Activated T-helper 17 cell treated with anti-CD3 and anti-CD28 coated beads, Interleukin-2, amount 50 U/mL, for 72 hours (primary cell): ENCODE results near the gene PEX11A. TPM values are rescaled to one million over a fixed set of nuclear protein-coding genes. Genes with fewer than 3 reads are reported as not detected.

Source experiments
- ATAC-seq: fragments of 150-1000 bp; cut with Tn5 transposase; replicated peaks from 2 replicates; pipeline ENCODE4 v1.10.0; 2021; ENCODE audit warnings: mild to moderate bottlenecking, moderate library complexity
- H3K27ac Mint-ChIP-seq: one replicate; pipeline ENCODE4 v1.8.0; 2022; ENCODE audit warnings: mixed read lengths
- H3K27me3 Mint-ChIP-seq: one replicate; pipeline ENCODE4 v1.8.0; 2022; ENCODE audit warnings: mixed read lengths
- H3K36me3 Mint-ChIP-seq: one replicate; pipeline ENCODE4 v1.8.0; 2022; ENCODE audit warnings: low read depth, mild to moderate bottlenecking, mixed read lengths
- H3K4me1 Mint-ChIP-seq: one replicate; pipeline ENCODE4 v1.8.0; 2022; ENCODE audit warnings: mixed read lengths
- H3K4me3 Mint-ChIP-seq: one replicate; pipeline ENCODE4 v1.8.0; 2022; ENCODE audit warnings: mild to moderate bottlenecking, mixed read lengths
- H3K9me3 Mint-ChIP-seq: one replicate; pipeline ENCODE4 v1.8.0; 2022; ENCODE audit warnings: mixed read lengths
- total RNA-seq, 2 donors: library from RNA; stranded (reverse); gene quantifications; one replicate each; pipeline ENCODE4 v1.2.3, GENCODE V29; 2022

Gene PEX11A
- total RNA-seq, 2 donors from 2014 or later, result 2.1 to 5.3 TPM

DNA sequence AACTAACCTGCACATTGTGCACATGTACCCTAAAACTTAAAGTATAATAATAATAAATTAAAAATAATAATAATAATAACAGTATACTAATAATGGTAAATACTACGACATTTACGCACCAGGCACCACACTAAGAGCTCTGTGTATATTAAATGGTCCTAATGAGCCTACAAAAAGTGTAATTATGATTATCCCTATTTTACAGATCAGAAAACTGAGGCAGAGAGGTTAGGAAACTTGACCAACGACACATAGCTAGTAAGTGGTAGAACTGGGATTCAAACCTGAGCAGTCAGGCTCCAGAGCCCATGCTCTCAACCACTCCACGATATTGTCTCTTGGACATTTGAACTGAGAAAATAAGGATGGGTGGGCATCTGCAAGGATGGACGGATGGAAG is 50.3 kb downstream of the PEX11A start:
- Mint-ChIP-seq H3K4me1 (no peaks in the 10 kb centered on the region), H3K27me3 (no peaks in the 10 kb centered on the region), H3K36me3 (no peaks in the 10 kb centered on the region), H3K9me3 (no peaks in the 10 kb centered on the region), H3K27ac (no peak overlapping the region), H3K4me3 (no peak overlapping the region)
- ATAC-seq, result no peak

DNA sequence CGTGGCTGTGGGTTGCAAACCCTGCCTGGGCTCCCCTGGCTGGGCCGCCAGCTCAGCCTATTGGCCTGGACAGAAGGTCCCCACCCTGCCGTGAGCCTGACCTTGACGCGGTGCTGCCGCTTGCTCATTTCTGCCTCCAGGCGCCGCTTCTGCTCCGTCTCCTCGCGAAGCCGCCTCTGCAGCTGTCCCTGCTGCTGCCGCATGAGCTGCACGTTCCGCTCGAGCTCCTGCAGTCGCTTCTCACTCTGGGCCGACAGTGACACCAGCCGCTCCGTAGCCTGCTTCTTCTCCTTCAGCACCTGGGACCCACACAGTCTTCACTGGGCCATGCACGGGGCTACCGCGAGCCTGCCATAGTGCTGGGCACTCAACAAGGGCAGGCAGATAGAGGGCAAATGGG is 57.0 kb downstream of the PEX11A start:
- H3K27me3 Mint-ChIP-seq, result no peaks in the 10 kb centered on the region
- no peak overlapping the region for H3K4me3 Mint-ChIP-seq
- no peaks in the 10 kb centered on the region for H3K9me3 Mint-ChIP-seq
- H3K36me3 Mint-ChIP-seq, result no peaks in the 10 kb centered on the region
- ATAC-seq, result no peak
- no peaks in the 10 kb centered on the region for H3K4me1 Mint-ChIP-seq
- H3K27ac Mint-ChIP-seq, result no peak overlapping the region

- Mint-ChIP-seq H3K27ac (no peak overlapping the region), H3K27me3 (no peaks in the 10 kb centered on the region), H3K36me3 (peaks cover 4% of the 10 kb centered on the region), H3K9me3 (no peaks in the 10 kb centered on the region), H3K4me3 (no peak overlapping the region), H3K4me1 (no peaks in the 10 kb centered on the region)
- ATAC-seq, result no peak
Measured at GRCh38 chr15:89632563-89633430, 57.8 kb downstream of the PEX11A start.

DNA sequence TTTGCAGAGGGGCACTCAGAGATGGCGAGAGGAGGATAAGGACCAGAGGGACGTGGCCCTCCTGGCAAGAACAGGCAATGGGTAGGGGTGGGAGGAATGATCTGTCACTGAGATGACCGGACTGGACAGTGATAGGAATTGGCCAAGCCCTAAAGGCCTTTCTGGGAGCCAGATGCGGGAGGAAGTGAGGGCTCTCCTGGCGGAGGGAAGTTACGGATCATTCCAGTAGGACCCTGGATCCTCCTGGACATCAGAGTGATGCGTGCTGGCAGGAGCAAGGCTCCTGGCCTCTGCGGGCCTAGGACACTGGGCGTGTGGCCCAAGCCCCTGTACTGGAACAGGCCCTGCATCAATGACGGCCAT is 58.7 kb downstream of the PEX11A start:
- H3K27me3 Mint-ChIP-seq, result no peaks in the 10 kb centered on the region
- peaks cover 13% of the 10 kb centered on the region for H3K36me3 Mint-ChIP-seq
- no peaks in the 10 kb centered on the region for H3K9me3 Mint-ChIP-seq
- no peaks in the 10 kb centered on the region for H3K4me1 Mint-ChIP-seq
- H3K27ac Mint-ChIP-seq, result no peak overlapping the region
- H3K4me3 Mint-ChIP-seq, result no peak overlapping the region
- no peak for ATAC-seq

Other genes with a start within 250 kb of the PEX11A start
- gene RHCG, start 194.2 kb downstream of the PEX11A start, total RNA-seq, result not detected
- 10 to 100 TPM; 15.4 to 22.7 TPM for gene TICRR, start 115.3 kb downstream of the PEX11A start, total RNA-seq
- gene KIF7, start 35.3 kb downstream of the PEX11A start, total RNA-seq, result under 1 TPM; 0.11 to 0.53 TPM
- 1 to 10 TPM in 1 of 2 donors, under 1 TPM in 1; 0.09 to 1.2 TPM for gene PLIN1, start 11.4 kb downstream of the PEX11A start, total RNA-seq
- under 1 TPM in 1 of 2 donors, not detected in 1; 0.19 TPM for gene WDR93, start 57 bp upstream of the PEX11A start, total RNA-seq
- 1 to 10 TPM; 2.1 to 3.7 TPM for gene MESP1, start 60.5 kb upstream of the PEX11A start, total RNA-seq
- gene MESP2, start 85.6 kb upstream of the PEX11A start, total RNA-seq, result under 1 TPM in 1 of 2 donors, not detected in 1; 0.15 TPM
- gene ANPEP, start 124.1 kb upstream of the PEX11A start, total RNA-seq, result under 1 TPM; 0.19 to 0.45 TPM
- gene AP3S2, start 203.2 kb upstream of the PEX11A start, total RNA-seq, result 10 to 100 TPM; 14.0 to 16.0 TPM
- gene ARPIN, start 222.2 kb upstream of the PEX11A start, total RNA-seq, result not detected